ENCODE data around the gene AFG1L. TPM values are rescaled to one million over a fixed set of nuclear protein-coding genes. Genes with fewer than 3 reads are reported as not detected.

Gene AFG1L
- total RNA-seq, 1 experiment from 2014 or later = 4.9 TPM

GRCh38 chr6:108566406-108566805 lies 271.6 kb downstream of the AFG1L start:
- Histone ChIP-seq H3K9ac (ENCODE audit: low read length) (no peak overlapping the region), H3K79me2 (ENCODE audit: insufficient read depth, low read length) (peaks cover 92% of the 10 kb centered on the region), H3K27me3 (ENCODE audit: insufficient read depth, low read length) (no peaks in the 10 kb centered on the region), H3K27ac (ENCODE audit: low read depth, low read length) (no peak overlapping the region), H3K4me2 (ENCODE audit: low read length) (no peak overlapping the region), H4K20me1 (ENCODE audit: insufficient read depth) (peaks cover 4% of the 10 kb centered on the region; the same call in 1 of the 2 replicates), H3K9me2 (ENCODE audit: insufficient read depth) (no peaks in the 10 kb centered on the region), H3K9me3 (ENCODE audit: control insufficient read depth in 1 of 2, insufficient read depth in 1 of 2, low read depth in 1 of 2, low read length in 2 of 2) (no peaks in the 10 kb centered on the region), H2AFZ (ENCODE audit: low read depth, low read length, poor library complexity, severe bottlenecking) (no peak overlapping the region), H3K36me3 (ENCODE audit: control insufficient read depth in 1 of 2, insufficient read depth in 2 of 2, low read length in 2 of 2) (peaks cover 20 to 25% of the 10 kb centered on the region in 2 experiments; a peak in 3 of 4 replicates), H3K4me3 (replicated peaks in 1 of 2; ENCODE audit: low read depth in 1 of 2, low read length in 2 of 2) (no peak overlapping the region), H3K4me1 (ENCODE audit: control insufficient read depth in 1 of 2, insufficient read depth in 2 of 2, low read length in 2 of 2) (peaks cover 43 to 49% of the 10 kb centered on the region in 2 experiments)
- no peak for TF ChIP-seq EGR1 (IDR thresholded peaks at IDR 0.05; ENCODE audit: low read depth)
- TF ChIP-seq SIN3A (IDR thresholded peaks at IDR 0.05; ENCODE audit: low read depth) = no peak
- TF ChIP-seq SRF (IDR thresholded peaks at IDR 0.05; ENCODE audit: low read depth) = no peak
- no peak for TF ChIP-seq ELF1 (IDR thresholded peaks at IDR 0.05; ENCODE audit: borderline replicate concordance, low read depth)
- TF ChIP-seq EZH2 (IDR thresholded peaks at IDR 0.05) = no peak
- ChIA-PET RAD21 (ENCODE audit: low non-redundant PET in 1 of 2, low total read pairs in 2 of 2, uncharacterized antibody in 2 of 2, unreplicated experiment in 2 of 2) (no interaction called here), POLR2A (no interaction called here), CTCF (no interaction called here)
- ATAC-seq = no peak
- intact Hi-C loops (cut with micrococcal nuclease) = no loop called here
- no TSS peak for BruUV-seq (replicated peaks)
- DNase-seq (ENCODE audit: low read depth, low spot score) = no peak

GRCh38 chr6:108568101-108568500 lies 273.2 kb downstream of the AFG1L start:
- CTCF ChIA-PET = no interaction called here
- DNase-seq (ENCODE audit: low read depth, low spot score) (no peak), ATAC-seq (no peak)
- Histone ChIP-seq H3K27ac (ENCODE audit: low read depth, low read length) (no peak overlapping the region), H3K36me3 (ENCODE audit: control insufficient read depth in 1 of 2, insufficient read depth in 2 of 2, low read length in 2 of 2) (peaks cover 20 to 31% of the 10 kb centered on the region in 2 experiments; a peak in 3 of 4 replicates), H2AFZ (ENCODE audit: low read depth, low read length, poor library complexity, severe bottlenecking) (no peak overlapping the region), H3K4me2 (ENCODE audit: low read length) (no peak overlapping the region), H3K9me3 (ENCODE audit: control insufficient read depth in 1 of 2, insufficient read depth in 1 of 2, low read depth in 1 of 2, low read length in 2 of 2) (no peaks in the 10 kb centered on the region), H3K4me3 (replicated peaks in 1 of 2; ENCODE audit: low read depth in 1 of 2, low read length in 2 of 2) (no peak overlapping the region), H3K27me3 (ENCODE audit: insufficient read depth, low read length) (no peaks in the 10 kb centered on the region), H3K4me1 (ENCODE audit: control insufficient read depth in 1 of 2, insufficient read depth in 2 of 2, low read length in 2 of 2) (peaks cover 30 to 32% of the 10 kb centered on the region in 2 experiments), H3K9me2 (ENCODE audit: insufficient read depth) (no peaks in the 10 kb centered on the region), H3K79me2 (ENCODE audit: insufficient read depth, low read length) (peaks cover 89% of the 10 kb centered on the region), H4K20me1 (ENCODE audit: insufficient read depth) (peaks cover 4% of the 10 kb centered on the region; the same call in 1 of the 2 replicates), H3K9ac (ENCODE audit: low read length) (no peak overlapping the region)
- BruUV-seq (replicated peaks) = no TSS peak
- RAD21 ChIA-PET (ENCODE audit: low non-redundant PET in 1 of 2, low total read pairs in 2 of 2, uncharacterized antibody in 2 of 2, unreplicated experiment in 2 of 2) = no interaction called here
- POLR2A ChIA-PET = no interaction called here
- intact Hi-C loops (cut with micrococcal nuclease) = no loop called here
- TF ChIP-seq MAX (IDR thresholded peaks at IDR 0.05) = no peak
- TF ChIP-seq EZH2 (IDR thresholded peaks at IDR 0.05) = no peak
- no peak for TF ChIP-seq POLR2A (IDR thresholded peaks at IDR 0.05; ENCODE audit: borderline replicate concordance, extremely low read depth, insufficient read depth, insufficient read length)
- TF ChIP-seq EGR1 (IDR thresholded peaks at IDR 0.05; ENCODE audit: low read depth) = no peak
- no peak for TF ChIP-seq ZFX (IDR thresholded peaks at IDR 0.05)
- no peak for TF ChIP-seq CBX3 (IDR thresholded peaks at IDR 0.05; ENCODE audit: low read depth)
- no peak for TF ChIP-seq ZBTB33 (IDR thresholded peaks at IDR 0.05; ENCODE audit: extremely low read depth, insufficient replicate concordance, low read length)
- TF ChIP-seq REST (IDR thresholded peaks at IDR 0.05; ENCODE audit: low read depth) = no peak
- no peak for TF ChIP-seq RAD21 (IDR thresholded peaks at IDR 0.05; ENCODE audit: low read depth)
- no peak for TF ChIP-seq ATF3 (IDR thresholded peaks at IDR 0.05)

All from HCT116 (cell line).